GM21526 (cell line): ENCODE measurements around the gene ABCA4.

Source experiments
- ATAC-seq: cut with Tn5 transposase; IDR thresholded peaks from one replicate; pipeline ENCODE4 v1.9.1; 2021; ENCODE audit warnings: moderate library complexity; ENCODE audit not compliant: unreplicated experiment, low FRiP score

Gene ABCA4

DNA sequence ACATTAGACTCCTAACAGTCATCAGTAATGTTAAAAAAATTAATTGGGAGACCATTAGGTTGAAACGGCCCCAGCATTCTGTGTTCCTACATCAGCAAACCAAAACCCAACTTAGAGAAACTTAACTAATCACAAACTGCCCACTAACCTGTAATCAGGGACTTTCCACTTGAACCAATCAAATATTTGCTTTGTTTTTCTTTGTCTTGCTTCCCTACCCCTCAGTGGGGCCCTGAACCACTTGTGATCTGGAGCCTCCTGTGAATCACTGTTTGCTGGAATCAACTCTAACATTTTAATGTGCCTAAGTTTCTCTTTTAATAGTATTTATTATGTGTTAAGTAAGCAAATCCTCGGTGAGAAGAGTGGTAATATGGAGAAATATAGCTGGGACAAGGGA lies 64.0 kb downstream of the ABCA4 start:
- ATAC-seq: no peak

GRCh38 chr1:94056171-94056570 lies 64.8 kb downstream of the ABCA4 start:
- no peak for ATAC-seq

DNA sequence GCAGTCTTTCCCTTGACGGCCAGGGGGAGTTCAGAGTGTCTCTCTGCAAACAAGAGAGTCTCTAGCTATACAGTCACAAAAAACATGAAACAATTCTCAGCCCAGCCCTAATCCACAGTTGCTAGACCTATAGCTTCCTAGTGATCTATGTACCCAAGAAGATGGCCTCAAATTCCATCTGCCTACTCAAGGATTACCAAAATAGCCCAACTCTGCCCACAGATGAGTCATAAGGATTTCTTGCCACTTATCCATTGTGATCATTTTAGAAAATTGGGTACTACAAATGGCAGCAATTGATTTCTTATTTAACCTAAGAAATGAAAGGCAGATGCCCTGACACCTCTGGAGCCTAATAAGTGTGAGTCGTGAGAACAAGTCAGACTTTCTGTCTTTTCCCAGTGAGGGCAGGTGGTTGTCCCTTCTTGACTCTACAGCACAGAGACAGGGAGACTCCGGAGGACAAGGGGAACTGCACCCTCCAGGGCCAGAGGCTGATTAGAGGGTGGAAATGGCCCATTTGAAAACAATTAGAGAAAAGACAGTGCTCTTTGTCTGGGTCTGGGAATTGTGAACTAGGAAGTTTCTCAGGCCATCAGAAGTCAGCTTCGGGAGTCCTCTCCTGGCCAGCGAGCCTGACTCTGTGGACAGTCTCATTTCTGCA lies 65.4 kb downstream of the ABCA4 start:
- ATAC-seq: no peak

- ATAC-seq: no peak
These were observed 70.3 kb downstream of the ABCA4 start for GRCh38 chr1:94050675-94051074.

- no peak for ATAC-seq
These were observed 70.7 kb downstream of the ABCA4 start for GRCh38 chr1:94050254-94050653.

GRCh38 chr1:94049791-94050190 lies 71.2 kb downstream of the ABCA4 start:
- ATAC-seq: no peak

GRCh38 chr1:94048413-94049164 lies 72.4 kb downstream of the ABCA4 start:
- ATAC-seq: no peak

DNA sequence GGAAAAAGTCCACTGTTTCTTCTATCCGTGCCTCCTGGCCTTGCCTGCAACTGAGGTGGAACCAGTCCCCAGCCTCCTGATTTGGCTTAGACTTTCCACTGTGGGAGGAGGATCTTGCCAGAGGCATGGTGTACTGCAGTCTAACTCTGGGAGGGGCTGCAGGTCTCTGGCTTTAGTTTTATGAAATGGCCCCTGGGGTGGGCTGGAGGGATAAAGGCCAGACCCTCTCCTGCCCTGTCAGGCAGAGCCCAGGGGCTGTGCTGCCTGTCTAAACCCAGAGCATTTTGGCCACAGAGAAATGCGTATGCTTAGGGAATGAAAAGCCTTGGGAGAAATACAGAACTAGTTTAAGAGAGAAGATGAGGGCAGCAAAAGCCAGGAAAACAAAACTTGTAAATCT lies 73.0 kb downstream of the ABCA4 start:
- no peak for ATAC-seq

- ATAC-seq: no peak
These were observed 75.4 kb downstream of the ABCA4 start for GRCh38 chr1:94045465-94046056.

DNA sequence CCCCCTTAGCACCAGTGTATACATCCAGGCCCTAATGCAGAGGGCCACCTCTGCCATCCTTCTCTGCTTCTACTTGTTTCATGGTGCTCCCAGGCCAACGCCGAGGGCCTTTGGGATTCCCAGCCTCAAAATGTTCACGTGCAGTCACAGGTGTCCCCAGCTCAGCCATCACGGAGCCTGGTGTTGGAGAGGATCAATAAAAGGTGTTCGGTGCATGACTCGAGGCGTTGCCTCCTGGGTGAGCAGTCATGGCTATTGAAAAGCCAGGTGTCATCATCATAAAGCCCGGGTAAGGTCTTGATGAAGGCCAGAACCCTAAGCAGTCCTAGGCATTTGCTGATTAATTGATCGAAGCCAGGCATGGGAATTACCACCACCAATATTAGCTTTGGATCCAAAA lies 76.1 kb downstream of the ABCA4 start:
- ATAC-seq: no peak

- no peak for ATAC-seq
These were observed 76.6 kb downstream of the ABCA4 start for GRCh38 chr1:94044290-94044790.

- ATAC-seq: no peak
These were observed 77.1 kb downstream of the ABCA4 start for GRCh38 chr1:94043738-94044289.

DNA sequence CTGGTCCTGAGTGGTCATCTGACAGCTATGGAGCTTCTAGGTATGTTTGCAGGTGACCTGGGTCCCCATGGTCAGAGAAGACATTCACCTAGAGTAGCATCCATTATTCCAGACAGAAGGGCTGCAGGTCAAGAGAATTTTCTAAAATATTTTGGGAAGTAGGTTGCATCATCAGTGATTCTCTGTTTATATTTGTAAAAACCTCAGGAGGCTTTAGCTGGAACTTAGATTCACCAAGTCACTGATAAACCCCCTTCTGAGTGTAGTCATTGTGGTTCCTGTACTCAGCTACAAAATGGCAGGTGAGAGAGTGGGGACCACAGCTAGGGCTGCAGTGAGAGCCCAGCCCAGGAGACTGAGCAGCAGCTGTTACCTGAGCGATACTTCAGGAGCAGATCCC lies 78.6 kb downstream of the ABCA4 start:
- no peak for ATAC-seq

- ATAC-seq: no peak
These were observed 80.9 kb downstream of the ABCA4 start for GRCh38 chr1:94039871-94040569.

DNA sequence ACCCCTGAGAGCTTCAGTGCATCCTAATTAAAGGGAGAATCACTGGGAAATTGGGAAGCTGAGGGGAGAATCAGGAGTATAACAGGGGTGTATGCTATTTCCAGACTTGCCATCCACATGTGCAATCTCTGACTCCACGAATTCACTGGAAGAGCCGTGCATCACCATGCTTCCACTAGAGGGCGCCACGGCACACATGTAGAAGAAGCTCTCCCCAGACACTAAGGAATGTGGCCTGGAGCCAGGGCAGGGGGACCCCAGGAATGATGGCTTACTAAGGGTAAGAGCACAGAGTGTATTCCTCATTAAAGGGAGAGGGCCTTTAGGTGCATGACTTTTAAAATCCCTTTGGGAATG lies 81.5 kb downstream of the ABCA4 start:
- ATAC-seq: no peak

- no peak for ATAC-seq
These were observed 82.4 kb downstream of the ABCA4 start for GRCh38 chr1:94038511-94038910.

DNA sequence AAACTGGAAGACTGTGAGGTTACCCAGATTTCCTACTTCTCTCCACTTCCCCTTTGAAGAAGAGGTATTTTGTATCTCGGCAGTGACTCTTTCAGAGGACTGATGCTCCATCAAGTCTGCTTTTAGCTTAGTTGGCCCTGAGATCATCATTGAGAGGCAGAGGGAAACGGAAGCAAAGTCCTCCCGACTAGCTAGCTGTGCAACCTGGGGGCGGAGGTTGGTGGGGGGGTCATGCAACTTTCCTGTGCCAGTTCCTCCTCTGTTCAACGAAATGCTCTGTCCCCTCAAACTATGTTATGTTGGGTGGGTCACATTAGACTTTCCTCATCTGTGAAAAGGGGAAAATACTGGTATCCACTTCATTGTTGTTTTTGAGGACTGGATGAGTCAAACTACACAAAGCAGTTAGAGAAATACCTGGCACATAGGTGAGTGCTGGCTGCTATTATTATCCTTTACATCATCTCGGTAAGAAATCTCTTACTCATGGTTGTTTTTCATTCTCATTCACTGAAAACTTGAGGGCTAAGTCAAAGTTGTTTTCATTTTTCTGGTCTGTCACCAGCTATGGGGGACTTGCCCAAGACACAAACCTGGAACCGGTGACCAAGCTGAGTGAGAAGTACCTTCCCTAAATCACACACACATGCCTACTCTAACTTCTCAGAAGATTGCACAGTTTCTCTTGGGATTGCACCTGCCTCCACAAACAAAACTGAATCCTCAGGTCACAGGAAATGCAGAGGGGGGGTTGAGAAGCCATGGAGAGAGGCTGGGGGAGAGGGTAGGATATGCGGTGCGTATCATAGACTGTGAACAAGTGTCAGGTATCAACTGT lies 83.3 kb downstream of the ABCA4 start:
- ATAC-seq: no peak

DNA sequence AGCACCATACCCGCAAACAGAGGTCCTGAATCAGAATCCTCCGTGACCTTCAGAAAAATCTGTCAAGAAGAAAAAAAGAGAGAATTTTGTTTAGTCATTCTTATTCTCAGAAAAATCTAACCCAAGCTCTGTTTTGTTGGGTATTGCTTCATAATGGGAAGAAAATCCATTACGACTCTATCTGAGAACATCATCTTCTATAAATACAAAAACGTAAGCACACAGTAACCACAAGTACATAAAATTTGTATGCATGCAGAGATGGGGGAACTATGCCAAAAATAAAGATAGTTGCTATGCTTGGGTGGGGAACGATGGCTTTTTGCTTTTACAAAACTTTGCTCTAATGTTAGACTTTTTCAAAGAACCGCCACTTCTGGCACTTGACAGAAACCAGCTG lies 84.2 kb downstream of the ABCA4 start:
- ATAC-seq: no peak

- no peak for ATAC-seq
These were observed 87.1 kb downstream of the ABCA4 start for GRCh38 chr1:94033849-94034248.

DNA sequence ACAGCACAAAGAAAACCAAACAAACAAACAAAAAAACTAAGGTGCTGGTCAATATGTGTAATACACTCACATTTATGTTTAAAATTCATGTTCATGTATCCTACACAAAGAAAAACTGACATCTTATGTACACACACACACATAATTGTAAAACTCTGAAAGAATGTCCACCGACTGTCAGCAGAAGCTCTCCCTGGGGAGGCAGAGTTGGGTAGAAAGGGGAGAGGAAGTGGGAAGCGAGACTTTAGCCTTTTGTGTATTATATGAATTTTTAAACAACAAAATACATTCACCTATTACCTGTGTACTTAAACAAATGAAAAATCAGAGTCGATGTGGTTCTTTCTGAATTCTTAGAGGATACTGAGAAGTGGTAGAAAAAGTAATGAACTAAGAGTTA lies 88.3 kb downstream of the ABCA4 start:
- ATAC-seq: no peak
